ENCODE measurements around the gene KIAA0408. TPM values are rescaled to one million over a fixed set of nuclear protein-coding genes. Genes with fewer than 3 reads are reported as not detected.
"Not testable (repeated sequence)": the region's sequence is repeated elsewhere in the genome, so short reads cannot be mapped to it uniquely, and the experiment has no call there.

Gene KIAA0408
- total and polyA plus RNA-seq, 12 donors, result 0.18 to 8.6 (median 2.4) TPM

DNA sequence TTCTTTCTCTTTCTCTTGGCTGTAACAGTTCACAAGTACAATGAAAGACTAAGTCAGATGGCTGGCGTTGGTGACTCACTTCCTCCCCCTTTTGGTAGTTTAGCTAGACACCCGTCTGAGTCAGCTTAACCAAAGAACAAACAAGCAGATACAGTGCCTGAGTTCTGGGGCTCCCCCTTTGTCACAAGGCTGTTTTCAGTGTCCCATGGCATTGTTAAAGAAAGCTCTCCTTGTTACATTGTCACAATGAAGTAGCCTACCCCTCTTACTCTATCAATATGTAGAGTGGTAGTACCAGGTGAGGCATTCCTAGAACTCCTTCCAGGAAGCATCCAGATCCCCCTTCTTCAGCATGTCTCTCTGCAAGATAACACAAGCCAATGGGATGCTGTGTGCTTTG lies 38.6 kb downstream of the KIAA0408 start:
- no peak overlapping the region for H3K27ac ChIP-seq
- intact Hi-C loops (cut with DNase I), result no loop called here
- 0 to 5% (median 0%) methylated on average over 2 of the region's 2 CpGs for WGBS, 4 donors

DNA sequence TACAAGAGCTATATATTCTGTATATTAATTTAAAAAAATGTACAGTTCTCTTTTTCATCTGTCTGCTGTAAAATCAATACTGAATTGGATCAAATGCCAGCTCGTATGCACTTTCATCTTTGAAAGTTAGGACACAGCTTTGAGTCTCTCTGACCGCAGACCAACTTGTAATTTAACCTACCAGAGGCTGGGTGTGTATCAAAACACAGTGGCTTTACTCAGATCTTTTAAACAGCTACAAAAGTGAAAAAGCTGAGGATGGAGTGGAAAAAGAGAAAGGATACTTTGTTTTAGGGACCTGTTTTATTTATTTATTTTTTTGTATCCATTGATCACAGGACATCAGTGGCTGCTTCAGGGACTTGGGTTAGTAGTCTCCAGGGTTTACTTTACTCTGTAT lies 44.1 kb downstream of the KIAA0408 start:
- Histone ChIP-seq H3K9me3 (replicated peaks in 1 of 3) (no peaks in the 10 kb centered on the region), H3K27me3 (no peaks in the 10 kb centered on the region), H3K36me3 (replicated peaks in 1 of 2) (no peaks in the 10 kb centered on the region), H3K27ac (no peak overlapping the region), H3K4me3 (no peak overlapping the region), H3K4me1 (replicated peaks in 1 of 2) (no peaks in the 10 kb centered on the region)
- no peak for DNase-seq
- TF ChIP-seq, protein P1, sequence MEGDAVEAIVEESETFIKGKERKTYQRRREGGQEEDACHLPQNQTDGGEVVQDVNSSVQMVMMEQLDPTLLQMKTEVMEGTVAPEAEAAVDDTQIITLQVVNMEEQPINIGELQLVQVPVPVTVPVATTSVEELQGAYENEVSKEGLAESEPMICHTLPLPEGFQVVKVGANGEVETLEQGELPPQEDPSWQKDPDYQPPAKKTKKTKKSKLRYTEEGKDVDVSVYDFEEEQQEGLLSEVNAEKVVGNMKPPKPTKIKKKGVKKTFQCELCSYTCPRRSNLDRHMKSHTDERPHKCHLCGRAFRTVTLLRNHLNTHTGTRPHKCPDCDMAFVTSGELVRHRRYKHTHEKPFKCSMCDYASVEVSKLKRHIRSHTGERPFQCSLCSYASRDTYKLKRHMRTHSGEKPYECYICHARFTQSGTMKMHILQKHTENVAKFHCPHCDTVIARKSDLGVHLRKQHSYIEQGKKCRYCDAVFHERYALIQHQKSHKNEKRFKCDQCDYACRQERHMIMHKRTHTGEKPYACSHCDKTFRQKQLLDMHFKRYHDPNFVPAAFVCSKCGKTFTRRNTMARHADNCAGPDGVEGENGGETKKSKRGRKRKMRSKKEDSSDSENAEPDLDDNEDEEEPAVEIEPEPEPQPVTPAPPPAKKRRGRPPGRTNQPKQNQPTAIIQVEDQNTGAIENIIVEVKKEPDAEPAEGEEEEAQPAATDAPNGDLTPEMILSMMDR (IDR thresholded peaks at IDR 0.05), result no peak
- 76 to 87% (median 82%) methylated on average over 2 of the region's 2 CpGs for WGBS, 4 donors
- intact Hi-C loops (cut with DNase I), result no loop called here

More for the DNA sequence above, 38.6 kb downstream of the KIAA0408 start:
- no peak for TF ChIP-seq POLR2A (IDR thresholded peaks at IDR 0.05)
- TF ChIP-seq, protein P1 (IDR thresholded peaks at IDR 0.05), result peak in 5 of 6 experiments; percentile 11 to 39 (median 34)
- DNase-seq, result peak; percentile 26 to 81 (median 70)
- Histone ChIP-seq H3K36me3 (replicated peaks in 1 of 2) (no peaks in the 10 kb centered on the region), H3K4me3 (no peak overlapping the region), H3K27me3 (no peaks in the 10 kb centered on the region), H3K9me3 (replicated peaks in 1 of 3) (no peaks in the 10 kb centered on the region), H3K4me1 (replicated peaks in 1 of 2) (no peaks in the 10 kb centered on the region)

DNA sequence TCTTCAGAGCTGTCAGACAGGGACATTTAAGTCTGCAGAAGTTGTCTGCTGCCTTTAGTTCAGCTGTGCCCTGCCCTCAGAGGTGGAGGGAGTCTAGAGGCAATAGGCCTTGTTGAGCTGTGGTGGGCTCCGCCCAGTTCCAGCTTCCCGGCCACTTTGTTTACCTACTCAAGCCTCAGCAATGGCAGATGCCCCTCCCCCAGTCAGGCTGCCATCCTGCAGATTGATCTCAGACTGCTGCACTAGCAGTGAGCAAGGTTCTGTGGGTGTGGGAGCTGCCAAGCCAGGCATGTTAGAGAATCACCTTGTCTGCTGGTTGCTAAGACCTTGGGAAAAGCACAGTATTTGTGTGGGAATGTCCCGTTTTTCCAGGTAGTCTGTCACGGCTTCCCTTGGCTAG lies 46.1 kb downstream of the KIAA0408 start:
- intact Hi-C loops (cut with DNase I); H3K9me3 ChIP-seq (replicated peaks in 1 of 3); DNase-seq; H3K36me3 ChIP-seq (replicated peaks in 1 of 2); H3K27me3 ChIP-seq; H3K4me3 ChIP-seq; H3K27ac ChIP-seq; H3K4me1 ChIP-seq (replicated peaks in 1 of 2): not testable (repeated sequence)
- WGBS, 4 donors, result 69 to 81% (median 73%) methylated on average over 2 to 4 of the region's 4 CpGs; no CpG with 5 or more reads in 1 of the 4 donors

DNA sequence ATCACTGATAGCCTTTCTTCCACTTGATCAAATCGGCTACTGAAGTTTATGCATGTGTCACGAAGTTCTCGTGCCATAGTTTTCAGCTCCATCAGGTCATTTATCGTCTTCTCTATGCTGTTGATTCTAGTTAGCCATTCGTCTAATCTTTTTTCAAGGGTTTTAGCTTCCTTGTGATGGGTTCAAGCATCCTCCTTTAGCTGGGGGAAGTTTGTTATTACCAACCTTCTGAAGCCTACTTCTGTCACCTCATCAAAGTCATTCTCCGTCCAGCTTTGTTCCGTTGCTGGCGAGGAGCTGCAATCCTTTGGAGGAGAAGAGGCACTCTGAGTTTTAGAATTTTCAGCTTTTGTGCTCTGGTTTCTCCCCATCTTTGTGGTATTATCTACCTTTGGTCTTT lies 47.2 kb downstream of the KIAA0408 start:
- DNase-seq; H3K27ac ChIP-seq; H3K9me3 ChIP-seq (replicated peaks in 1 of 3); H3K36me3 ChIP-seq (replicated peaks in 1 of 2); H3K27me3 ChIP-seq; H3K4me3 ChIP-seq; H3K4me1 ChIP-seq (replicated peaks in 1 of 2); intact Hi-C loops (cut with DNase I): not testable (repeated sequence)
- WGBS, 4 donors, result 91 to 94% (median 92%) methylated on average over 8 of the region's 8 CpGs

Small RNA genes within 50 kb of the gene (small RNA-seq; reads per million reads assigned to genes)
- 0 reads per million in 2 donors for gene KIAA0408

Other genes starting within 250 kb of the KIAA0408 start
- 10 to 100 TPM; 25.6 to 59.3 (median 43.3) TPM for gene RNF146, start 192.5 kb downstream of the KIAA0408 start, total RNA-seq
- gene RNF146, start 192.5 kb downstream of the KIAA0408 start, polyA plus RNA-seq, result 10 to 100 TPM; 36.4 to 47.9 (median 47.8) TPM
- gene ECHDC1, start 115.8 kb downstream of the KIAA0408 start, total RNA-seq, result 10 to 100 TPM; 29.6 to 98.7 (median 40.5) TPM
- 10 to 100 TPM; 25.0 to 77.4 (median 26.4) TPM for gene ECHDC1, start 115.8 kb downstream of the KIAA0408 start, polyA plus RNA-seq
- gene C6orf58, start 117.8 kb upstream of the KIAA0408 start, total RNA-seq, result under 1 TPM in 1 of 9 donors, not detected in 8; 0.22 TPM
- not detected for gene C6orf58, start 117.8 kb upstream of the KIAA0408 start, polyA plus RNA-seq